HCT116 (cell line): ENCODE results near the gene TNS3. TPM values are rescaled to one million over a fixed set of nuclear protein-coding genes. Genes with fewer than 3 reads are reported as not detected.

Experiments used
- ATAC-seq: fragments of 200-7000 bp; cut with Tn5 transposase; 2 replicates; pipeline ENCODE4 v1.9.1; 2020; ENCODE audit warnings: mild to moderate bottlenecking, moderate library complexity
- BruUV-seq: library from RNA; stranded (reverse); fragments of 400-500 nt; replicated peaks from 2 replicates; lab custom pipeline; 2021; lab: Mats Ljungman, UMichigan
- CTCF ChIA-PET: fragments of 300-600 bp; sonication (Branson Sonifier 250); formaldehyde crosslinking; loops from one replicate; lab custom pipeline; 2021; ENCODE audit warnings: antibody characterized with exemption; lab: Charles Lee
- POLR2A ChIA-PET: fragments of 300-600, 350-600 bp; sonication (Branson Sonifier 250); formaldehyde crosslinking; loops from one replicate; lab custom pipeline; 2021; ENCODE audit warnings: antibody characterized with exemption; lab: Charles Lee
- RAD21 ChIA-PET, 2 experiments: fragments of 300-600 bp; sonication (Branson Sonifier 250); formaldehyde crosslinking; loops; one replicate each; lab custom pipeline; 2023; ENCODE audit warnings: low total read pairs in 2 of 2; ENCODE audit not compliant: uncharacterized antibody in 2 of 2, unreplicated experiment in 2 of 2, low non-redundant PET in 1 of 2; lab: Charles Lee
- DNase-seq: peaks from one replicate; pipeline ENCODE4 v3.0.0-alpha.2; 2010; ENCODE audit warnings: low read depth, low spot score
- H2AFZ ChIP-seq: fragments of 200-600 bp; shearing (Covaris generic), sonication (generic); 2 replicates; pipeline ENCODE4 v1.6.1; 2017; ENCODE audit warnings: low read depth, mixed run types, mixed read lengths, antibody characterized with exemption, low read length; ENCODE audit not compliant: poor library complexity, severe bottlenecking
- H3K27ac ChIP-seq: 2 replicates; pipeline ENCODE4 v1.5.1; 2012; ENCODE audit warnings: low read depth, low read length
- H3K27me3 ChIP-seq: fragments of 200-600 bp; sonication (generic); 2 replicates; pipeline ENCODE4 v1.6.1; 2016; ENCODE audit warnings: mixed run types, low read length, mixed read lengths; ENCODE audit not compliant: insufficient read depth
- H3K36me3 ChIP-seq, 2 experiments: fragments of 200-500 bp in 1 of 2; fragments of 200-600 bp in 1 of 2; sonication (Bioruptor generic) in 1 of 2; sonication (generic) in 1 of 2; 2 replicates each; pipeline versions ENCODE4 v1.5.1 to v1.6.1; 2014 to 2016; ENCODE audit warnings: low read length in 2 of 2, inconsistent platforms in 1 of 2, mixed read lengths in 1 of 2, mixed run types in 1 of 2; ENCODE audit not compliant: insufficient read depth in 2 of 2, control insufficient read depth in 1 of 2
- H3K4me1 ChIP-seq, 2 experiments: fragments of 200-600 bp in 1 of 2; sonication (generic) in 1 of 2; 2 replicates each; pipeline versions ENCODE4 v1.5.1 to v1.6.1; 2012 to 2017; ENCODE audit warnings: low read length in 2 of 2, inconsistent platforms in 1 of 2, mild to moderate bottlenecking in 1 of 2, mixed read lengths in 1 of 2, mixed run types in 1 of 2, moderate library complexity in 1 of 2; ENCODE audit not compliant: insufficient read depth in 2 of 2, control insufficient read depth in 1 of 2
- H3K4me2 ChIP-seq: fragments of 200-600 bp; sonication (generic); 2 replicates; pipeline ENCODE4 v1.6.1; 2017; ENCODE audit warnings: mixed run types, low read length, mixed read lengths
- H3K4me3 ChIP-seq, 2 experiments: fragments of 200-600 bp in 1 of 2; sonication (generic) in 1 of 2; replicated peaks in 1 of 2; 2 replicates each; pipeline ENCODE4 v1.5.1; 2011 to 2016; ENCODE audit warnings: low read length in 2 of 2, control low read depth in 1 of 2, low read depth in 1 of 2, mild to moderate bottlenecking in 1 of 2, mixed read lengths in 1 of 2, mixed run types in 1 of 2
- H3K79me2 ChIP-seq: fragments of 200-600 bp; sonication (generic); 2 replicates; pipeline ENCODE4 v1.6.1; 2017; ENCODE audit warnings: mild to moderate bottlenecking, mixed run types, low read length, moderate library complexity, mixed read lengths; ENCODE audit not compliant: insufficient read depth
- H3K9ac ChIP-seq: fragments of 200-600 bp; sonication (generic); 2 replicates; pipeline ENCODE4 v1.6.1; 2016; ENCODE audit warnings: low read length, mixed read lengths
- H3K9me2 ChIP-seq: fragments of 200-600 bp; sonication (generic), shearing (Covaris generic); 2 replicates; pipeline ENCODE4 v1.6.1; 2017; ENCODE audit warnings: mixed run types, mild to moderate bottlenecking, moderate library complexity; ENCODE audit not compliant: insufficient read depth
- H3K9me3 ChIP-seq, 2 experiments: fragments of 200-500 bp in 1 of 2; fragments of 200-600 bp in 1 of 2; sonication (Bioruptor generic) in 1 of 2; sonication (generic) in 1 of 2; 2 replicates each; pipeline ENCODE4 v1.6.1; 2014 to 2017; ENCODE audit warnings: low read length in 2 of 2, mixed read lengths in 2 of 2, inconsistent platforms in 1 of 2, low read depth in 1 of 2, mild to moderate bottlenecking in 1 of 2, mixed run types in 1 of 2, moderate library complexity in 1 of 2; ENCODE audit not compliant: control insufficient read depth in 1 of 2, insufficient read depth in 1 of 2
- H4K20me1 ChIP-seq: fragments of 200-600 bp; sonication (generic), shearing (Covaris generic); 2 replicates; pipeline ENCODE4 v1.6.1; 2017; ENCODE audit warnings: mixed run types, mild to moderate bottlenecking, moderate library complexity; ENCODE audit not compliant: insufficient read depth
- ATF3 ChIP-seq: IDR thresholded peaks from 2 replicates; pipeline ENCODE4 v1.6.1; 2012
- CBX3 ChIP-seq: IDR thresholded peaks from 2 replicates; pipeline ENCODE4 v1.6.1; 2012; ENCODE audit warnings: low read depth
- CEBPB ChIP-seq: IDR thresholded peaks from 2 replicates; pipeline ENCODE4 v1.6.1; 2012; ENCODE audit warnings: low read depth
- POLR2A ChIP-seq: IDR thresholded peaks from 2 replicates; pipeline ENCODE4 v1.7.0; 2011; ENCODE audit warnings: borderline replicate concordance; ENCODE audit not compliant: insufficient read depth, insufficient read length; ENCODE audit errors: extremely low read depth
- SP1 ChIP-seq: IDR thresholded peaks from 2 replicates; pipeline ENCODE4 v1.6.1; 2012; ENCODE audit warnings: low read depth
- SRF ChIP-seq: IDR thresholded peaks from 2 replicates; pipeline ENCODE4 v1.6.1; 2012; ENCODE audit warnings: low read depth
- YY1 ChIP-seq: IDR thresholded peaks from 2 replicates; pipeline ENCODE4 v1.6.1; 2011; ENCODE audit warnings: low read length, low read depth, moderate library complexity, mild to moderate bottlenecking; ENCODE audit not compliant: insufficient replicate concordance; ENCODE audit errors: extremely low read depth
- intact Hi-C: fragments of 100-400 bp; cut with micrococcal nuclease; formaldehyde crosslinking; loops from 2 replicates; pipeline ENCODE4 v1.10.0; 2022
- total RNA-seq: library from RNA; stranded (reverse); gene quantifications from one replicate; pipeline ENCODE4 v1.2.1, GENCODE V29; 2021; ENCODE audit not compliant: unreplicated experiment

Gene TNS3
- total RNA-seq, 1 experiment from 2014 or later, result 9.1 TPM

DNA sequence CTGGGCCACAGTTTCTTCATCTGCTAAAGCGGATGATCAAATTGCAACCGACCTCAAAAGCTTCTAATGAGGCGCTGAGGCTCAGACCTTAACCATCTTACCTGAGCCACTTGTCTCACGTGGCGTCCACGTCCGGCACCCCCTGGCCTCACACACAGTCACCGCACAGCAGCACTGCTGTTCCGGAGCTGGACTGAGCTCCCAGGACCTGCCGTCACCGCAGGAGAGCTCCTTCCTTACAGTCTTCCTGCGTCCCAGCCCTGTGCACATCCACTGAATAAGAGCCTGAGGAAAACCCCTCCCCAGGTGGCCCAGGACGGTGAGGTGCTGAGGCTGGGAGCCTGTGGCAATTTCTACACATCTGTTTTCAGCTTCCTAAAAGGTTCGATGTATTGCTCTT lies 35.7 kb downstream of the TNS3 start:
- no peaks in the 10 kb centered on the region for H3K27me3 ChIP-seq
- DNase-seq (no peak), ATAC-seq (no peak)
- no peak overlapping the region for H3K9ac ChIP-seq
- ChIA-PET POLR2A (no interaction called here), CTCF (no interaction called here), RAD21 (no interaction called here)
- no peak overlapping the region for H3K4me3 ChIP-seq
- no peaks in the 10 kb centered on the region for H4K20me1 ChIP-seq
- TF ChIP-seq YY1 (no peak), SP1 (no peak), POLR2A (no peak), ATF3 (no peak), CEBPB (no peak)
- H2AFZ ChIP-seq, result no peak overlapping the region
- no TSS peak for BruUV-seq
- no peaks in the 10 kb centered on the region for H3K36me3 ChIP-seq
- H3K4me2 ChIP-seq, result no peak overlapping the region
- H3K9me2 ChIP-seq, result no peaks in the 10 kb centered on the region
- no peak overlapping the region for H3K27ac ChIP-seq
- intact Hi-C loops, result no loop called here
- H3K79me2 ChIP-seq, result no peaks in the 10 kb centered on the region
- no peaks in the 10 kb centered on the region for H3K9me3 ChIP-seq
- H3K4me1 ChIP-seq, result peaks cover 10 to 17% of the 10 kb centered on the region in 2 experiments

DNA sequence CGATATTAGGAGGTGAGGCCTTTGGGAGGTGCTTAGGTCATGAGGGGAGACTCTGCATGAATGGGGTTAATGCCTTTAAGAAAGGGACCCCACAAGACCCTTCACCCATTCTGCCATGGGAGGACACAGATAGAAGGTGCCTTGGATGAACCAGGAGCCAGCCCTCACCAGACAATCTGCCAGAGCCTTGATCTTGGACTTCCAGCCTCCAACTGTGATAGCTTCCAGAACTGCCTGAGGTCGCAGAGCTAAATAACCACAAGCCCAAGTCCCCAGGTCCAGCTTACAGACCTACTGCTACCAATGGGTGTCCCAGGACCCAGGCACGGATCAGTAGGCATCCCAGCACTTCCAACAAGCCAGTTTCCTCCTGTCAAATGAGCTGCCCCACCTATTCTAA lies 37.5 kb downstream of the TNS3 start:
- Histone ChIP-seq H3K79me2 (no peaks in the 10 kb centered on the region), H3K27me3 (no peaks in the 10 kb centered on the region), H4K20me1 (no peaks in the 10 kb centered on the region), H2AFZ (no peak overlapping the region), H3K4me3 (no peak overlapping the region), H3K9ac (no peak overlapping the region), H3K36me3 (no peaks in the 10 kb centered on the region), H3K4me1 (peaks cover 14 to 24% of the 10 kb centered on the region in 2 experiments), H3K4me2 (no peak overlapping the region), H3K27ac (no peak overlapping the region), H3K9me3 (no peaks in the 10 kb centered on the region), H3K9me2 (no peaks in the 10 kb centered on the region)
- BruUV-seq, result no TSS peak
- CTCF ChIA-PET, result no interaction called here
- ATAC-seq, result no peak
- DNase-seq, result no peak
- intact Hi-C loops, result no loop called here
- RAD21 ChIA-PET, result no interaction called here
- TF ChIP-seq SRF (no peak), CEBPB (no peak), CBX3 (no peak)
- POLR2A ChIA-PET, result no interaction called here
